Measurements from ENCODE around the gene LCN15. TPM values are rescaled to one million over a fixed set of nuclear protein-coding genes. Genes with fewer than 3 reads are reported as not detected.
A peak's percentile ranks its signal among the peaks of the same experiment; 100 is the strongest.

LCN15 gene
- total RNA-seq, 2 experiments from 2014 or later: not detected

- ChIA-PET POLR2A (interaction anchor here (0.6 to 5.6 kb wide), 10 partner anchors 8 to 370 kb away, joined by 3 to 44 read pairs (median 4); no protein-coding TSS in a partner anchor), CTCF (interaction anchor here (0.9 to 1.5 kb wide), 6 partner anchors 12 to 193 kb away, joined by 3 read pairs; no protein-coding TSS in a partner anchor)
- Mint-ChIP-seq H3K9me3 (no peaks in the 10 kb centered on the region), H3K4me1 (ENCODE audit: low read depth) (peaks cover 39% of the 10 kb centered on the region), H3K27me3 (no peaks in the 10 kb centered on the region), H3K27ac (peak overlapping the region; percentile 97), H3K4me3 (peak overlapping the region; percentile 100), H3K36me3 (ENCODE audit: low read depth) (peaks cover 40% of the 10 kb centered on the region)
- TF ChIP-seq CTCF (IDR thresholded peaks at IDR 0.05): no peak
- intact Hi-C loops (cut with micrococcal nuclease): no loop called here
- no peak for ATAC-seq
- DNase-seq: no peak
These were observed 38.2 kb downstream of the LCN15 start for GRCh38 chr9:136726118-136726517.

GRCh38 chr9:136725612-136726011, 38.7 kb downstream of the LCN15 start:
- no peaks in the 10 kb centered on the region for H3K9me3 Mint-ChIP-seq
- H3K27me3 Mint-ChIP-seq: no peaks in the 10 kb centered on the region
- POLR2A ChIA-PET: interaction anchor here (0.6 to 5.6 kb wide), 6 partner anchors 9 to 369 kb away, joined by 3 to 44 read pairs (median 3); no protein-coding TSS in a partner anchor
- no peak for ATAC-seq
- CTCF ChIA-PET: interaction anchor here (0.6 to 1.5 kb wide), 3 partner anchors 30 to 841 kb away, joined by 3 read pairs; no protein-coding TSS in a partner anchor
- intact Hi-C loops (cut with micrococcal nuclease): no loop called here
- TF ChIP-seq CTCF (IDR thresholded peaks at IDR 0.05): no peak
- peaks cover 40% of the 10 kb centered on the region for H3K36me3 Mint-ChIP-seq (ENCODE audit: low read depth)
- DNase-seq: no peak
- H3K4me3 Mint-ChIP-seq: peak overlapping the region; percentile 100
- H3K4me1 Mint-ChIP-seq (ENCODE audit: low read depth): peaks cover 40% of the 10 kb centered on the region
- H3K27ac Mint-ChIP-seq: peak overlapping the region; percentile 57

- no peaks in the 10 kb centered on the region for H3K9me3 Mint-ChIP-seq
- intact Hi-C loops (cut with micrococcal nuclease): no loop called here
- no peaks in the 10 kb centered on the region for H3K27me3 Mint-ChIP-seq
- TF ChIP-seq CTCF (IDR thresholded peaks at IDR 0.05): no peak
- H3K27ac Mint-ChIP-seq: no peak overlapping the region
- H3K36me3 Mint-ChIP-seq (ENCODE audit: low read depth): peaks cover 40% of the 10 kb centered on the region
- no peak overlapping the region for H3K4me3 Mint-ChIP-seq
- DNase-seq (no peak), ATAC-seq (no peak)
- POLR2A ChIA-PET: interaction anchor here (0.9 to 1.0 kb wide), 2 partner anchors 9 to 11 kb away, joined by 3 to 8 read pairs; no protein-coding TSS in a partner anchor
- CTCF ChIA-PET: interaction anchor here (0.6 kb wide), 1 partner anchor 840 kb away, joined by 3 read pairs; no protein-coding TSS in a partner anchor
- H3K4me1 Mint-ChIP-seq (ENCODE audit: low read depth): peaks cover 35% of the 10 kb centered on the region
These were observed 39.5 kb downstream of the LCN15 start for GRCh38 chr9:136724772-136725171.

- TF ChIP-seq CTCF (IDR thresholded peaks at IDR 0.05): no peak
- H3K36me3 Mint-ChIP-seq (ENCODE audit: low read depth): peaks cover 40% of the 10 kb centered on the region
- H3K27ac Mint-ChIP-seq: no peak overlapping the region
These were observed 40.3 kb downstream of the LCN15 start for GRCh38 chr9:136723989-136724388.

GRCh38 chr9:136723362-136723976, 40.8 kb downstream of the LCN15 start:
- Mint-ChIP-seq H3K36me3 (ENCODE audit: low read depth) (peaks cover 40% of the 10 kb centered on the region), H3K4me1 (ENCODE audit: low read depth) (peaks cover 29% of the 10 kb centered on the region), H3K4me3 (no peak overlapping the region), H3K9me3 (no peaks in the 10 kb centered on the region), H3K27ac (no peak overlapping the region), H3K27me3 (no peaks in the 10 kb centered on the region)
- ChIA-PET CTCF (no interaction called here), POLR2A (interaction anchor here (0.6 to 1.3 kb wide), 3 partner anchors 12 to 243 kb away, joined by 3 to 4 read pairs (median 3); no protein-coding TSS in a partner anchor)
- ATAC-seq (no peak), DNase-seq (no peak)
- intact Hi-C loops (cut with micrococcal nuclease): no loop called here
- no peak for TF ChIP-seq CTCF (IDR thresholded peaks at IDR 0.05)

More at GRCh38 chr9:136723989-136724388, 40.3 kb downstream of the LCN15 start:
- Mint-ChIP-seq H3K4me1 (ENCODE audit: low read depth) (peaks cover 29% of the 10 kb centered on the region), H3K27me3 (no peaks in the 10 kb centered on the region), H3K4me3 (no peak overlapping the region), H3K9me3 (no peaks in the 10 kb centered on the region)
- intact Hi-C loops (cut with micrococcal nuclease): no loop called here
- POLR2A ChIA-PET: interaction anchor here (0.6 to 0.7 kb wide), 2 partner anchors 26 to 244 kb away, joined by 3 read pairs; no protein-coding TSS in a partner anchor
- ATAC-seq: no peak
- no peak for DNase-seq
- CTCF ChIA-PET: no interaction called here
